Activated CD4-positive, alpha-beta T cell treated with anti-CD3 and anti-CD28 coated beads, Interleukin-2, amount 10 ng/mL, durations not matched to agents 24 days and 14 days (primary cell): ENCODE results near the gene EXOC3L2. TPM values are rescaled to one million over a fixed set of nuclear protein-coding genes. Genes with fewer than 3 reads are reported as not detected.

Experiments used
- DNase-seq: peaks from one replicate; pipeline ENCODE4 v3.0.0; 2022
- H3K27ac Mint-ChIP-seq: one replicate; pipeline ENCODE4 v1.8.0; 2022; ENCODE audit warnings: mild to moderate bottlenecking, mixed read lengths
- H3K27me3 Mint-ChIP-seq: one replicate; pipeline ENCODE4 v1.8.0; 2022; ENCODE audit warnings: mixed read lengths
- H3K36me3 Mint-ChIP-seq: one replicate; pipeline ENCODE4 v1.8.0; 2022; ENCODE audit warnings: low read depth, mild to moderate bottlenecking, mixed read lengths
- H3K4me1 Mint-ChIP-seq: one replicate; pipeline ENCODE4 v1.8.0; 2021; ENCODE audit warnings: mixed read lengths
- H3K4me3 Mint-ChIP-seq: one replicate; pipeline ENCODE4 v1.8.0; 2022; ENCODE audit warnings: mild to moderate bottlenecking, moderate library complexity, mixed read lengths
- H3K9me3 Mint-ChIP-seq: one replicate; pipeline ENCODE4 v1.8.0; 2021; ENCODE audit warnings: mixed read lengths
- intact Hi-C: fragments of 100-400 bp; cut with micrococcal nuclease; formaldehyde crosslinking; loops from one replicate; pipeline ENCODE4 v1.15.1; 2023
- total RNA-seq: library from RNA; stranded (reverse); gene quantifications from 2 replicates; pipeline ENCODE4 v1.2.3, GENCODE V29; 2022

The EXOC3L2 gene
- total RNA-seq, 1 donor from 2014 or later = not detected

GRCh38 chr19:45223879-45224278 is 21.3 kb downstream of the EXOC3L2 start:
- intact Hi-C loops = no loop called here
- H3K36me3 Mint-ChIP-seq = no peaks in the 10 kb centered on the region

GRCh38 chr19:45222724-45223123 is 22.5 kb downstream of the EXOC3L2 start:
- no peak for DNase-seq
- intact Hi-C loops = no loop called here
- Mint-ChIP-seq H3K27me3 (peaks cover 17% of the 10 kb centered on the region), H3K27ac (no peak overlapping the region), H3K36me3 (no peaks in the 10 kb centered on the region), H3K4me3 (no peak overlapping the region), H3K4me1 (no peaks in the 10 kb centered on the region), H3K9me3 (no peaks in the 10 kb centered on the region)

More at GRCh38 chr19:45223879-45224278, 21.3 kb downstream of the EXOC3L2 start:
- H3K27ac Mint-ChIP-seq = no peak overlapping the region
- no peak overlapping the region for H3K4me3 Mint-ChIP-seq
- no peak for DNase-seq
- H3K4me1 Mint-ChIP-seq = no peaks in the 10 kb centered on the region
- H3K27me3 Mint-ChIP-seq = peaks cover 8% of the 10 kb centered on the region
- H3K9me3 Mint-ChIP-seq = no peaks in the 10 kb centered on the region

- intact Hi-C loops = no loop called here
- H3K27me3 Mint-ChIP-seq = peaks cover 39% of the 10 kb centered on the region
- H3K9me3 Mint-ChIP-seq = no peaks in the 10 kb centered on the region
- H3K4me1 Mint-ChIP-seq = peaks cover 1% of the 10 kb centered on the region
- no peak for DNase-seq
- H3K36me3 Mint-ChIP-seq = no peaks in the 10 kb centered on the region
- no peak overlapping the region for H3K4me3 Mint-ChIP-seq
- H3K27ac Mint-ChIP-seq = no peak overlapping the region
Observed at GRCh38 chr19:45218911-45219743, 26.1 kb downstream of the EXOC3L2 start.

DNA sequence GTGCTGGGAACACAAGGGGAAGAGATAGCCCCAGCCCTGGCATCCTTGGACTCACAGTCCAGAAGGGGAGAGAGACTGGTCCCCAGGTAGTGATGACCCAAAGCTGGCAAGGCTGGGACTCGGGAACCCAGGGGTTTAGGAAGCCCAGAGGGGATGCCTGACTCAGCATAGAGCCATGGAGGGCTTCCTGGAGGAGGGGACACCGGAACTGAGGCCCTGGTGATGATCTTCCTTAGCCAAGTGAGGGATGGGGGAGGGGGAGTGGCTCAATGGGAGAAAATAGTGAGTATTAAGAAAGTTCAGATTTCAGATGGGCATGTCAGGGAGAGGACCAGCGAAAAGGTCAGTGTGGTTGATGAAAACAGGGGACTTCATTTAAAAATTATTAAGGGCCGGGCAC is 26.8 kb downstream of the EXOC3L2 start:
- Mint-ChIP-seq H3K9me3 (no peaks in the 10 kb centered on the region), H3K27me3 (peaks cover 41% of the 10 kb centered on the region), H3K4me1 (peaks cover 1% of the 10 kb centered on the region), H3K4me3 (no peak overlapping the region), H3K36me3 (no peaks in the 10 kb centered on the region), H3K27ac (no peak overlapping the region)
- DNase-seq = no peak
- intact Hi-C loops = no loop called here

GRCh38 chr19:45217957-45218334 is 27.3 kb downstream of the EXOC3L2 start:
- Mint-ChIP-seq H3K4me1 (peaks cover 1% of the 10 kb centered on the region), H3K27ac (no peak overlapping the region), H3K36me3 (no peaks in the 10 kb centered on the region), H3K27me3 (peaks cover 41% of the 10 kb centered on the region), H3K4me3 (no peak overlapping the region), H3K9me3 (no peaks in the 10 kb centered on the region)
- no peak for DNase-seq
- intact Hi-C loops = no loop called here

DNA sequence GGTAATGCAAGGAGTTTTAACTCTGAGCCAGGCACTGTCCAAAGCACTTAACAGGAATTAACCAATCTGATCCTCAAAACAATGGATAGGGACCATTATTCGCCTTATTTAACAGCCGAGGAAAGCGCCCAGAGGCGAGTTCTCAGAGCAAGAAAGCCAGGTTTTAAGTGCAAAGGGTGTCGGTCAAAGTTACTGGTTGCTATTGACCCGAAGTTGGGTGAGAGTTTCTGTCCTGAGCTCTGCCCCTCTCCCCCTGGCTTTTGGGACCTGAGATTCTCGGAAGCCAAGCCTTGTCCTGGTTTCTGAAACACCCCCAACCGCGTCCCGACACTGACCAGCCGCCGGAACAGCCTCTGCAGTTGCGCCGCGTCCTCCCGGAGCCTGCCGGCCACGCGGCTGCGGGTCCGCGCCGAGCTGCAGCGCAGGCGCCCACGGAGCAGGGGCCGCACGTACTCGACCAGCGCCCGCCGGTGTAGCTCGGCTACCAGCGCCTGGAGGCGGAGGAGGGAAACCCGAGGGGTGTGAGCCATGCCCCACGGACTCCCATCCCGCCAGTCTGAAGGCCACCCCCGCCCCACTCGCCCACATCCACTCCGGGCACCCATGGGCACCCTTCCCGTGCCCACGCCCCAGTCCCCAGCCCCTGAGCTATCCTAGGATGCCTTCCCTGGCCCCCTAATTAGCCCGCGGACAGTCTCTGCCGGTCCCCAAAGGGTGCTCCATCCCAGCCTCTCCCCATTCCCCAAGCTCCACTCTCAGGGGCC is 27.8 kb downstream of the EXOC3L2 start:
- DNase-seq = no peak
- Mint-ChIP-seq H3K4me3 (no peak overlapping the region), H3K9me3 (no peaks in the 10 kb centered on the region), H3K27ac (no peak overlapping the region), H3K27me3 (peaks cover 39% of the 10 kb centered on the region), H3K4me1 (peaks cover 1% of the 10 kb centered on the region), H3K36me3 (no peaks in the 10 kb centered on the region)
- intact Hi-C loops = no loop called here

GRCh38 chr19:45216667-45217066 is 28.5 kb downstream of the EXOC3L2 start:
- H3K4me1 Mint-ChIP-seq = peaks cover 1% of the 10 kb centered on the region
- no peak overlapping the region for H3K4me3 Mint-ChIP-seq
- intact Hi-C loops = no loop called here
- no peak for DNase-seq
- no peaks in the 10 kb centered on the region for H3K9me3 Mint-ChIP-seq
- peaks cover 43% of the 10 kb centered on the region for H3K27me3 Mint-ChIP-seq
- H3K36me3 Mint-ChIP-seq = no peaks in the 10 kb centered on the region
- H3K27ac Mint-ChIP-seq = no peak overlapping the region

GRCh38 chr19:45215391-45216191 is 29.6 kb downstream of the EXOC3L2 start:
- no peak overlapping the region for H3K4me3 Mint-ChIP-seq
- DNase-seq = no peak
- peaks cover 48% of the 10 kb centered on the region for H3K27me3 Mint-ChIP-seq
- H3K4me1 Mint-ChIP-seq = peaks cover 1% of the 10 kb centered on the region
- no peaks in the 10 kb centered on the region for H3K36me3 Mint-ChIP-seq
- no peak overlapping the region for H3K27ac Mint-ChIP-seq
- intact Hi-C loops = no loop called here
- H3K9me3 Mint-ChIP-seq = no peaks in the 10 kb centered on the region

DNA sequence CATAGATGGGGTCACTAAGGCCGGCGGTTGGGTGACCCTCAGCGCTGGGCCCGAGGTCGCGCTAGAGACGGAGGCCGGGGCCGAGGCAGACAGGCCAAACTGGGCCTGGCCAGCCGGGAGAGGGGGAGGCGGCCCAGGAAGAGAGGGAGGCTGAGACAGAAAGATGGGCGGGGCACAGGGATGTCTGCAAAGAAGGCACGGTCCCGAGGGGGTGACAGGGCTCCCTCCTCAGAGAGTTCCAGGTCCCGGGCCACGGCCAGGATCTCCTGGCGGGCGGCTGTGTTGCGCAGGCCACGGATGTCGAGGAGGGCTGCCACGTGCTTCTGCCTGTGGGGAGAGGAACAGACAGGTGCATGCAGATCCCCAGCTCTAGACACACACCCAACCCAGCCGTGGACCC is 32.2 kb downstream of the EXOC3L2 start:
- H3K4me3 Mint-ChIP-seq = no peak overlapping the region
- intact Hi-C loops = no loop called here
- no peaks in the 10 kb centered on the region for H3K9me3 Mint-ChIP-seq
- peaks cover 39% of the 10 kb centered on the region for H3K27me3 Mint-ChIP-seq
- H3K27ac Mint-ChIP-seq = no peak overlapping the region
- H3K4me1 Mint-ChIP-seq = peaks cover 4% of the 10 kb centered on the region
- no peaks in the 10 kb centered on the region for H3K36me3 Mint-ChIP-seq
- no peak for DNase-seq

DNA sequence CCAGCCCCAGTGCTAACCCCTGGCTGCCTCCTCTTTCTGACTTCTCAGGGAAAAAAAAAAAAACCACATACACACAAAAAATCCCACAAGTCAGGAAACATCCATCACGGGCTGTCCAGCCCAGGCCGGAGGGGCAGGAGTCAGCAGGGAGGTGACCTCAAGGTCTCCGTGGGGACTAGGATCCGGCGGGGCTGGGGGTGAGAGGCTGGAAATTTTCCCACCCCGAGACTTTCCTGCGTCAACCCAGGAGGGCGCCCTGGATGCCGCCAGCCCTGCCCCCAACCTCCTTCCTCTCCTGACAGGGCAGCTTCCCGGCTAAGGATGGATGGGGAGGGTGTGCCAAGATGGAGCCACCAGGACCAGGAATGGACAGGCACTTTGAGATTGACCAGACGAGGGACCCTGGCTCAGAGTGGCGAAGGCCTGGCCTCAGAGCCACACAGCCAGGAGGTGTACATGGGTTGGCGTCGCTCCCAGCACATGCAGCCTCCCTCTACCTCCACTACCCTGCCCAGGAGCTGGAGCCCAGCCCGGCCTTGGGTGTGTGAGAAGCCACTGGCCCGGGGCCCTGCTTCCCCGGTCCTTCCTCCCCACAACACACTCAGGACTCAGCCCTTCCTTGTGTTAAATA is 33.3 kb downstream of the EXOC3L2 start:
- no peaks in the 10 kb centered on the region for H3K36me3 Mint-ChIP-seq
- H3K4me3 Mint-ChIP-seq = no peak overlapping the region
- peaks cover 33% of the 10 kb centered on the region for H3K27me3 Mint-ChIP-seq

DNA sequence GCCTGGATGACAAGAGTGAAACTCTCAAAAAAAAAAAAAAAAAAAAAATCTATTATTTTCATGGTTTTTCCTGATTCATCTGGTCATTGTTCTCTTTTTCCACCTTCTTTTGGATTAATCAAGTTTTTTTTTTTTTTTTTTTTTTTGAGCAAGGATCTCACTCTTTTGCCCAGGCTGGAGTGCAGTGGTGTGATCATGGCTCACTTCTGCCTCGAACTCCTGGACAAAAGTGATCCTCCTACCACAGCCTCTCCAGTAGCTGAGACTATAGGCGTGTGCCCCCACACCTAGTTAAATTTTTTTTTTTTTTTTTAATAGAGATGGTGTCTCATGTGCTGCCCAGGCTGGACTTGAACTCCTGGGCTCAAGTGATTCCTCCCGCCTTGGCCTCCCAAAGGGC is 38.9 kb downstream of the EXOC3L2 start:
- intact Hi-C loops = no loop called here
- no peak overlapping the region for H3K4me3 Mint-ChIP-seq

More for the DNA sequence above, 33.3 kb downstream of the EXOC3L2 start:
- intact Hi-C loops = no loop called here
- no peak overlapping the region for H3K27ac Mint-ChIP-seq
- H3K4me1 Mint-ChIP-seq = peaks cover 4% of the 10 kb centered on the region
- no peak for DNase-seq
- no peaks in the 10 kb centered on the region for H3K9me3 Mint-ChIP-seq

DNA sequence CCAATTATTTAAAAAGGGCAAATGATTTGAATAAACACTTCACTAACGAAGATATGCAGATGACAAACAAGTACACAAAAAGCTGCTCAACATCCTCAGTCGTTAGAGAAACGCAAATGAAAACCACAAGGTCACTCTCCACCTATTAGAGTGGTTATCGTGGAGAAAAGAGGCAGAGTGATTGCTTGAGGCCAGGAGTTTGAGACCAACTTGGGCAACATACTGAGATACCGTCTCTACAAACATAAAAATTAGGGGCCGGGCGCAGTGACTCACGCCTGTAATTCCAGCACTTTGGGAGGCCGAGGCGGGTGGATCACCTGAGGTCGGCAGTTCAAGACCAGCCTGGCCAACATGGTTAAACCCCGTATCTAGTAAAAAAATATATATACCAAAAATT is 39.4 kb downstream of the EXOC3L2 start:
- no peak overlapping the region for H3K4me3 Mint-ChIP-seq
- no peaks in the 10 kb centered on the region for H3K36me3 Mint-ChIP-seq
- H3K27ac Mint-ChIP-seq = no peak overlapping the region
- peaks cover 3% of the 10 kb centered on the region for H3K27me3 Mint-ChIP-seq
- H3K9me3 Mint-ChIP-seq = no peaks in the 10 kb centered on the region
- intact Hi-C loops = no loop called here
- H3K4me1 Mint-ChIP-seq = peaks cover 3% of the 10 kb centered on the region
- DNase-seq = no peak

More for the DNA sequence above, 38.9 kb downstream of the EXOC3L2 start:
- peaks cover 6% of the 10 kb centered on the region for H3K27me3 Mint-ChIP-seq
- no peak overlapping the region for H3K27ac Mint-ChIP-seq
- DNase-seq = no peak
- no peaks in the 10 kb centered on the region for H3K9me3 Mint-ChIP-seq
- no peaks in the 10 kb centered on the region for H3K36me3 Mint-ChIP-seq
- peaks cover 3% of the 10 kb centered on the region for H3K4me1 Mint-ChIP-seq

GRCh38 chr19:45202637-45203036 is 42.6 kb downstream of the EXOC3L2 start:
- Mint-ChIP-seq H3K27ac (no peak overlapping the region), H3K4me3 (no peak overlapping the region), H3K9me3 (no peaks in the 10 kb centered on the region), H3K27me3 (peaks cover 7% of the 10 kb centered on the region), H3K36me3 (no peaks in the 10 kb centered on the region), H3K4me1 (no peaks in the 10 kb centered on the region)
- no peak for DNase-seq
- intact Hi-C loops = no loop called here
